ENCODE data around the gene LIMS2.

The LIMS2 gene

DNA sequence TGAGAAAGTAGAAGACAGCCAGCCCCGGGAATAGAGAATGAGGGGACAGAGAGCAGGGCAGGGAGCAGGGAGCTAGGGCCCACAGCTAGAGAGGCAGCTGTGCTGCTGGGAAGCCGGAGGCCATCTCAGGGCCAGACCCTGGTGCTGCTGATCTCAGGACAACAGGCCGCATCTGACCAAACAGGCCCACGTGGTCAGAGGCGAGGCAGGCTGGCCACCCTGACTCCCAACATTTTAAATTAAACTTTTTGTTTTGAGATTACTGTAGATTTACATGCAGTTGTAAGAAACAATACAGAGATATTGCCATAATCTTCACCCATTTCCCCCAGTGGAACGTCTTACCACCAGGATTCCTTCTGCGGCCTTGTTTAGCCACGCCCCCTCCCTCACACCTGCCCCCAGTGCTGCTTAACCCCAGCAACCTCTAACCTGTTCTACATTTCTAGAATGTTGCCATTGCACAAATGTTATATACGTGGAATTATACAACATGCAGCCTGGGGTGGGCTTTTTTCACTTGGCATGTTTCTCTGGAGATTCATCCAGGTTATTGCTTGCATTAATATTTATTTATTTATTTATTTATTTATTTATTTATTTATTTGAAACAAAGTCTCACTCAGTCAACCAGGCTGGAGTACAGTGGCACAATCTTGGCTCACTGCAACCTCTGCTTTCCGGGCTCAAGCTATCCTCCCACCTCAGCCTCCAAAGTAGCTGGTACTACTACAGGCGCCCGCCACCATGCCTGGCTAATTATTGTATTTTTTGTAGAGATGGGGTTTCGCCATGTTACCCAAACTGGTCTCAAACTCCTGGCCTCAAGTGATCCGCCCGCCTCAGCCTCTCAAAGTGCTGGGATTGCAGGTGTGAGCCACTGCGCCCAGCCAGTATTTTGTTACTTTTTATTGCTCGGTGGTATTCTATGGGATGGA is 78.0 kb downstream of the LIMS2 start:
- ChIA-PET CTCF (no interaction called here), POLR2A (no interaction called here)
- Histone ChIP-seq H3K27ac (ENCODE audit: extremely low read depth, low read depth, low read length) (no peak overlapping the region), H3K4me1 (ENCODE audit: control insufficient read depth, insufficient read depth, low read length) (no peaks in the 10 kb centered on the region), H3K4me3 (ENCODE audit: low read depth, low read length) (no peak overlapping the region), H3K36me3 (ENCODE audit: control insufficient read depth in 2 of 2, insufficient read depth in 1 of 2, low read length in 2 of 2) (no peaks in the 10 kb centered on the region), H3K9me3 (ENCODE audit: control insufficient read depth, insufficient read depth, low read depth, low read length) (no peaks in the 10 kb centered on the region)
- TF ChIP-seq, protein P1, sequence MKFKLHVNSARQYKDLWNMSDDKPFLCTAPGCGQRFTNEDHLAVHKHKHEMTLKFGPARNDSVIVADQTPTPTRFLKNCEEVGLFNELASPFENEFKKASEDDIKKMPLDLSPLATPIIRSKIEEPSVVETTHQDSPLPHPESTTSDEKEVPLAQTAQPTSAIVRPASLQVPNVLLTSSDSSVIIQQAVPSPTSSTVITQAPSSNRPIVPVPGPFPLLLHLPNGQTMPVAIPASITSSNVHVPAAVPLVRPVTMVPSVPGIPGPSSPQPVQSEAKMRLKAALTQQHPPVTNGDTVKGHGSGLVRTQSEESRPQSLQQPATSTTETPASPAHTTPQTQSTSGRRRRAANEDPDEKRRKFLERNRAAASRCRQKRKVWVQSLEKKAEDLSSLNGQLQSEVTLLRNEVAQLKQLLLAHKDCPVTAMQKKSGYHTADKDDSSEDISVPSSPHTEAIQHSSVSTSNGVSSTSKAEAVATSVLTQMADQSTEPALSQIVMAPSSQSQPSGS (tag by site-specific recombination; IDR thresholded peaks at IDR 0.05; ENCODE audit: low read depth), result no peak
- no peak for TF ChIP-seq OSR2 (tag by site-specific recombination; IDR thresholded peaks at IDR 0.05)
- TF ChIP-seq ZNF211 (tag by site-specific recombination; IDR thresholded peaks at IDR 0.05; ENCODE audit: low read depth), result no peak
- TF ChIP-seq, protein P2, sequence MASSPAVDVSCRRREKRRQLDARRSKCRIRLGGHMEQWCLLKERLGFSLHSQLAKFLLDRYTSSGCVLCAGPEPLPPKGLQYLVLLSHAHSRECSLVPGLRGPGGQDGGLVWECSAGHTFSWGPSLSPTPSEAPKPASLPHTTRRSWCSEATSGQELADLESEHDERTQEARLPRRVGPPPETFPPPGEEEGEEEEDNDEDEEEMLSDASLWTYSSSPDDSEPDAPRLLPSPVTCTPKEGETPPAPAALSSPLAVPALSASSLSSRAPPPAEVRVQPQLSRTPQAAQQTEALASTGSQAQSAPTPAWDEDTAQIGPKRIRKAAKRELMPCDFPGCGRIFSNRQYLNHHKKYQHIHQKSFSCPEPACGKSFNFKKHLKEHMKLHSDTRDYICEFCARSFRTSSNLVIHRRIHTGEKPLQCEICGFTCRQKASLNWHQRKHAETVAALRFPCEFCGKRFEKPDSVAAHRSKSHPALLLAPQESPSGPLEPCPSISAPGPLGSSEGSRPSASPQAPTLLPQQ (tag by site-specific recombination; IDR thresholded peaks at IDR 0.05), result no peak
- TF ChIP-seq GLI2 (tag by site-specific recombination; IDR thresholded peaks at IDR 0.05; ENCODE audit: borderline replicate concordance, low read depth), result no peak
- TF ChIP-seq HOXD13 (CRISPR knock-in tag; IDR thresholded peaks at IDR 0.05; ENCODE audit: borderline replicate concordance), result no peak
- TF ChIP-seq, protein P3, sequence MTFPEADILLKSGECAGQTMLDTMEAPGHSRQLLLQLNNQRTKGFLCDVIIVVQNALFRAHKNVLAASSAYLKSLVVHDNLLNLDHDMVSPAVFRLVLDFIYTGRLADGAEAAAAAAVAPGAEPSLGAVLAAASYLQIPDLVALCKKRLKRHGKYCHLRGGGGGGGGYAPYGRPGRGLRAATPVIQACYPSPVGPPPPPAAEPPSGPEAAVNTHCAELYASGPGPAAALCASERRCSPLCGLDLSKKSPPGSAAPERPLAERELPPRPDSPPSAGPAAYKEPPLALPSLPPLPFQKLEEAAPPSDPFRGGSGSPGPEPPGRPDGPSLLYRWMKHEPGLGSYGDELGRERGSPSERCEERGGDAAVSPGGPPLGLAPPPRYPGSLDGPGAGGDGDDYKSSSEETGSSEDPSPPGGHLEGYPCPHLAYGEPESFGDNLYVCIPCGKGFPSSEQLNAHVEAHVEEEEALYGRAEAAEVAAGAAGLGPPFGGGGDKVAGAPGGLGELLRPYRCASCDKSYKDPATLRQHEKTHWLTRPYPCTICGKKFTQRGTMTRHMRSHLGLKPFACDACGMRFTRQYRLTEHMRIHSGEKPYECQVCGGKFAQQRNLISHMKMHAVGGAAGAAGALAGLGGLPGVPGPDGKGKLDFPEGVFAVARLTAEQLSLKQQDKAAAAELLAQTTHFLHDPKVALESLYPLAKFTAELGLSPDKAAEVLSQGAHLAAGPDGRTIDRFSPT (tag by site-specific recombination; IDR thresholded peaks at IDR 0.05), result no peak
- TF ChIP-seq IKZF3 (tag by site-specific recombination; IDR thresholded peaks at IDR 0.05), result no peak
- TF ChIP-seq, protein P4, sequence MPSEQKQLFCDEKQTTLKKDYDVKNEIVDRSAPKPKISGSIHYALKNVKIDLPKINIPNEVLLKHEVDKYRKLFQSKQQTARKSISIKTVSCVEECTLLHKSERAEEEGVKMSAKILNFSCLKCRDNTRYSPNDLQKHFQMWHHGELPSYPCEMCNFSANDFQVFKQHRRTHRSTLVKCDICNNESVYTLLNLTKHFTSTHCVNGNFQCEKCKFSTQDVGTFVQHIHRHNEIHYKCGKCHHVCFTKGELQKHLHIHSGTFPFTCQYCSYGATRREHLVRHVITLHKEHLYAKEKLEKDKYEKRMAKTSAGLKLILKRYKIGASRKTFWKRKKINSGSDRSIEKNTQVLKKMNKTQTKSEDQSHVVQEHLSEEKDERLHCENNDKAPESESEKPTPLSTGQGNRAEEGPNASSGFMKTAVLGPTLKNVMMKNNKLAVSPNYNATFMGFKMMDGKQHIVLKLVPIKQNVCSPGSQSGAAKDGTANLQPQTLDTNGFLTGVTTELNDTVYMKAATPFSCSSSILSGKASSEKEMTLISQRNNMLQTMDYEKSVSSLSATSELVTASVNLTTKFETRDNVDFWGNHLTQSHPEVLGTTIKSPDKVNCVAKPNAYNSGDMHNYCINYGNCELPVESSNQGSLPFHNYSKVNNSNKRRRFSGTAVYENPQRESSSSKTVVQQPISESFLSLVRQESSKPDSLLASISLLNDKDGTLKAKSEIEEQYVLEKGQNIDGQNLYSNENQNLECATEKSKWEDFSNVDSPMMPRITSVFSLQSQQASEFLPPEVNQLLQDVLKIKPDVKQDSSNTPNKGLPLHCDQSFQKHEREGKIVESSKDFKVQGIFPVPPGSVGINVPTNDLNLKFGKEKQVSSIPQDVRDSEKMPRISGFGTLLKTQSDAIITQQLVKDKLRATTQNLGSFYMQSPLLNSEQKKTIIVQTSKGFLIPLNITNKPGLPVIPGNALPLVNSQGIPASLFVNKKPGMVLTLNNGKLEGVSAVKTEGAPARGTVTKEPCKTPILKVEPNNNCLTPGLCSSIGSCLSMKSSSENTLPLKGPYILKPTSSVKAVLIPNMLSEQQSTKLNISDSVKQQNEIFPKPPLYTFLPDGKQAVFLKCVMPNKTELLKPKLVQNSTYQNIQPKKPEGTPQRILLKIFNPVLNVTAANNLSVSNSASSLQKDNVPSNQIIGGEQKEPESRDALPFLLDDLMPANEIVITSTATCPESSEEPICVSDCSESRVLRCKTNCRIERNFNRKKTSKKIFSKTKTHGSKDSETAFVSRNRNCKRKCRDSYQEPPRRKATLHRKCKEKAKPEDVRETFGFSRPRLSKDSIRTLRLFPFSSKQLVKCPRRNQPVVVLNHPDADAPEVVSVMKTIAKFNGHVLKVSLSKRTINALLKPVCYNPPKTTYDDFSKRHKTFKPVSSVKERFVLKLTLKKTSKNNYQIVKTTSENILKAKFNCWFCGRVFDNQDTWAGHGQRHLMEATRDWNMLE (tag by site-specific recombination; conservative IDR thresholded peaks at IDR 0.05; ENCODE audit: low read depth), result peak; percentile 62; the same call in 1 of the 2 replicates
- no peak for TF ChIP-seq ZFP41 (tag by site-specific recombination; IDR thresholded peaks at IDR 0.05; ENCODE audit: borderline replicate concordance)
- no peak for TF ChIP-seq ZNF138 (tag by site-specific recombination; IDR thresholded peaks at IDR 0.05; ENCODE audit: borderline replicate concordance)
- TF ChIP-seq KLF1 (tag by site-specific recombination; IDR thresholded peaks at IDR 0.05), result no peak
- TF ChIP-seq BCL11B (tag by site-specific recombination; IDR thresholded peaks at IDR 0.05; ENCODE audit: low read depth), result no peak
- TF ChIP-seq ZIC2 (tag by site-specific recombination; IDR thresholded peaks at IDR 0.05), result no peak
- no peak for TF ChIP-seq SALL2 (tag by site-specific recombination; IDR thresholded peaks at IDR 0.05; ENCODE audit: borderline replicate concordance)
- TF ChIP-seq ZFHX2 (tag by site-specific recombination; conservative IDR thresholded peaks at IDR 0.05), result no peak
- TF ChIP-seq BCL11A (tag by site-specific recombination; IDR thresholded peaks at IDR 0.05; ENCODE audit: low read depth), result no peak
- TF ChIP-seq ZNF623 (tag by site-specific recombination; IDR thresholded peaks at IDR 0.05), result peak; percentile 47
- no peak for TF ChIP-seq ZNF571 (tag by site-specific recombination; IDR thresholded peaks at IDR 0.05)
- TF ChIP-seq ZNF555 (tag by site-specific recombination; conservative IDR thresholded peaks at IDR 0.05), result peak; percentile 45
- no peak for TF ChIP-seq HOXC10 (CRISPR knock-in tag; IDR thresholded peaks at IDR 0.05)
- TF ChIP-seq ZNF140 (tag by site-specific recombination; IDR thresholded peaks at IDR 0.05), result 0 out of 2 replicates have a peak, but pooled peaks have one; percentile 13
- TF ChIP-seq KLF9 (tag by site-specific recombination; IDR thresholded peaks at IDR 0.05; ENCODE audit: low read depth), result no peak

All from HEK293 (cell line).